KG1 (cell line): Measurements from ENCODE around the gene ATP2B1.

ENCODE experiments used
- DNase-seq: peaks from one replicate; lab custom pipeline; 2025; lab: John Stamatoyannopoulos, UW

The ATP2B1 gene

DNA sequence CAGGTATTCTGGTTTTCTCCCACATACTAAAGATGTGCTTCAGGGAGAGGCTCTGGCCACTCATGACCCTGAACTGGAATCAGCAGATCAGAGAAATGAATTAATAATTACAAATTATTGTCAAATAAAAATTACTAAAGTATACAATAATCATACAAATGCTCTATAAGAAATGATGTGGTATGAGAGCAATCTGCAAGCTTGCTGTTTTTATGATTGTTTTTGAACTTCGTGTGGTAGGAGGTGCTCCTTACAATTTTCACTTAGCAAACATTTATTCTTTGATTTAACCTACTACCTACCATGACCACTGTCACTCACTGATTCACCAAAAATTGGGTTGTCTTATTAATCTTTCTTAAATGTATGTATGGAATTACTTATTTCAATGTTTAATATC lies 16.2 kb downstream of the ATP2B1 start:
- no peak for DNase-seq

GRCh38 chr12:89691659-89692058 lies 17.0 kb downstream of the ATP2B1 start:
- DNase-seq: no peak

- DNase-seq: no peak
Observed at GRCh38 chr12:89690925-89691324, 17.7 kb downstream of the ATP2B1 start.

GRCh38 chr12:89689306-89689705 lies 19.3 kb downstream of the ATP2B1 start:
- no peak for DNase-seq

- no peak for DNase-seq
Observed at GRCh38 chr12:89686311-89686710, 22.3 kb downstream of the ATP2B1 start.

- DNase-seq: no peak
Observed at GRCh38 chr12:89685363-89685972, 23.2 kb downstream of the ATP2B1 start.

GRCh38 chr12:89684136-89684535 lies 24.5 kb downstream of the ATP2B1 start:
- DNase-seq: no peak

DNA sequence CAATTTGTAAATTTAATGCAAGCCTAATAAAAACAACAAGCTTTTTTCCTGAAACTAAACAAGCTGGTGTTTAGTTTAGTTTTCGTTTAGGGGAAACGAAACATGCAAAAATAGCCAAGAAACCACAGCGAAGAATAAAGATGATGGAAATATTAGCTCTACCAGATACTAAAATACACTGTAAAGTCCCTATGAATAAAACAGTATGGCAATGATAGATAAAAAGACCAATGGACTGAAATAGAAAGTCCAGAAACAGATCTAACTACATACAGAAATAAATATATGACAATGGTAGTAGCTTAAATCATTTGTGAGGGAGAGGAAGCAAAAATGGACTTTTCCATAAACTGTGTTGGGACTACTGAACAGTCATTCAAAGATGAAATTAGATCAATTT lies 26.4 kb downstream of the ATP2B1 start:
- DNase-seq: no peak

DNA sequence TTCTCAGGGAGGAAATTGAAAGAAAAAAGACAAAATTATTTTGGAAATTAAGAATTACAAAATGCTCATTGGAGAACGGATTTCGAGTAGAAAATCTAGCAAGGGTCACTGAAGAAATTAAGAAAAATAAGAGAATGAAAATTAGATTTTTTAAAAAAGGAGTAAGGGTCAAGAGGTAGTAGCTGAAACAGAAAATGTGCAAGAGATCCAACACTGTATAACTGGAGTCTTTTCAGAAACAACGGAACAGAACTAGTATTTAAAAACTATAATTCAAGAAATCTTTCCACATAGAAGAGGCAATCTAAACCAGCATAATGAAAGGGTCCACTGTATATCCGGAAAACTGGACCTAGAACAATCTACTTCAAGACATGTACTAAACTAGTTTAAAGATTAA lies 28.2 kb downstream of the ATP2B1 start:
- DNase-seq: no peak

- no peak for DNase-seq
Observed at GRCh38 chr12:89679631-89680030, 29.0 kb downstream of the ATP2B1 start.

DNA sequence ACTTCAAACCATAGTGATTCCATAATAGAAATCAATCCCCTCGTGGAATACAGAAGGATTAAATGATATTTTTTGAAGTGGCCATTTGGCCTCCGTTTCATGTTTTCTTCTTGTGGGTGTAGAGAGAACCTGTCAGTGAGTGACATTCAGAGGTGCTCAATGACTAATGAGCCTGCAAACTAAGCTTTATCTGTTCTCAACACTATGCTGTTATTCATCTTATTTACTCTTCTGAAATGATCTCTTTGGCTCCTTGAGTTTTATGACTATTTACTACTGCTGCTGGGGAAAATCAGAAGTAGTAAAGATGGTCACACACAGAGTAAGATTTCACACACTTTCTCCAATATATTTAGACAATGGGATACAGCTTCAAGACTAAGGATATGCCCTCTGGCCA lies 30.4 kb downstream of the ATP2B1 start:
- no peak for DNase-seq

GRCh38 chr12:89676930-89677329 lies 31.7 kb downstream of the ATP2B1 start:
- DNase-seq: no peak

DNA sequence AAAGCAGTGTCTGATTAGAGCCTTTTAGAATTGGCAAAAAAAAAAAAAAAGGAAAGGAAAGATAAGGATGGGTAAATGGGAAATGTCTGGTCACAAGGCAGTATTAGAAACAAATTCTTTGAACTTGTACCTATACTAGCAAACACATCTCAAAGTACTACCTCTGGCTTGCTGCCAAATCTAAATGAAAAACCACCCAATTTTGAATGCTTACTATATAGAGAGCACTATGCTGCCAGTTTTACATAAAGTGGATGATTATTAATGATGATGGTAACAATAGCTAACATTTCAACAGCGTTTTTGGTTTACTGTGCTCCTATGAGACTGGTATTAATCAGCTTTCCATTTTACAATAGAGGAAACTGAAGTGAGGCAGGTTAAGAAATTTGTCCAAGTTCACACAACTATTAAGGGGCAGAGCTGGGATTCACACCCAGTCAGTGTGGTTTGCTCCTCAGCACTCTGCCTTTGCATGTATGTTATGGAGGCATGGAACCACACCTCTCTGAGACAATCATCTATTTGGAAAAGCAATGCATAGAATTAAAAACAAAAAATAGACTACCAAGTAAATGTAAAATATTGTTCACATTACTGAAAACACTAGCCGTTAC lies 34.2 kb downstream of the ATP2B1 start:
- DNase-seq: no peak

- DNase-seq: no peak
Observed at GRCh38 chr12:89673603-89674002, 35.0 kb downstream of the ATP2B1 start.

DNA sequence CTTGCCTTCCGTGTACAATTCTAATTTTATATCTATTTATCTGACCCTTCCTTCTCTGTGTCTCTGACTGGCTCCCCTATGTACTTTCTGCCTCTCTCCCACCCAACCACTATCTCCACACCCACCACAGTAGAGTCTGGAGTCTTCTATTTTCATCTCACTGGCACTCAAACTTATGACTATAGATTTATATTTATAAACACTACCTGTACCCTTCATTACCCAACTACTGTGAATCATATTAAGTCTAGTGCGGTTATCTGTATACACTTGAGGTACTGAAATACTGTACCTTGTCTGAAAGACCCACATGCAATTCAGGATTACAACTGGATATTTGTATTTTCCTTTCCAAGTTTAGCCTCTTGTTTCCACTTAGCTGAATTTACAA lies 36.1 kb downstream of the ATP2B1 start:
- DNase-seq: no peak

- DNase-seq: no peak
Observed at GRCh38 chr12:89671469-89671868, 37.2 kb downstream of the ATP2B1 start.

DNA sequence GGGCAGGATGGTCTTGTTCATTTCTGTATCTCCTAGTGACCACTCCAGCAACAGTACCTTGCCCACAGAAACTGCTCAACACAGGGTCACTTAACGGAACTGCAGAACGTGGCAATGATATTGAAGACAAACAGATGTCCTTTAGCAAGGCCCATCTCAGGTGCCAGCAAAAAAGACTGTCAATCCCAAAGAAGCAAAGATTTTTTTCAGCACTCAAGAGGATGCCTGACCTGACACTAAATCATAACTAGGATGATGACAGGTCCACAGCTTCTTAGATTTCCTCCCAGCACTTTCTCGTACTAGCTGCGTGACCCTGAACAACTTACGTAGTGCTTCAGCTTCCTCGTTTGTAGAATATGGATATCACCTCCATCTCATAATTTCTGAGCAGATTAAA lies 39.4 kb downstream of the ATP2B1 start:
- DNase-seq: no peak

DNA sequence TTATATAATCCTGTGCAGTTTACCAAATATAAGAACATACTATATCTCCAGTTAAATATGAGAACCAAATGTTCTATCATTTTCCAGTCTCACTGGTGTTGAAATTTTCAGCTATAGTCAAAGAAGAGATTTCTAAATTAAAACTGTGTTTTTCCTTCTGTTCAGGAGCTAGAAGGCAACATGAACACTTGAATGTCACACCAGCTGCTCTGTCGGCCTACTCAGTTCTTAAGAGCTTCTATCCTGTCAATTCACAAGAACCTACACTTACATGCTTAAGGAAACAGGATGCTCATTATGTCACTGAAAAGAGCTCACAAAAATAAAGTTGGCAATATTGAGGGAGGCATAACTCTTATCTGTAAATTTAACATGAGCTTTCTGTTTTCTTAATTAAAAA lies 43.1 kb downstream of the ATP2B1 start:
- DNase-seq: no peak

GRCh38 chr12:89664441-89664840 lies 44.2 kb downstream of the ATP2B1 start:
- DNase-seq: no peak

GRCh38 chr12:89663577-89664357 lies 44.9 kb downstream of the ATP2B1 start:
- DNase-seq: no peak

DNA sequence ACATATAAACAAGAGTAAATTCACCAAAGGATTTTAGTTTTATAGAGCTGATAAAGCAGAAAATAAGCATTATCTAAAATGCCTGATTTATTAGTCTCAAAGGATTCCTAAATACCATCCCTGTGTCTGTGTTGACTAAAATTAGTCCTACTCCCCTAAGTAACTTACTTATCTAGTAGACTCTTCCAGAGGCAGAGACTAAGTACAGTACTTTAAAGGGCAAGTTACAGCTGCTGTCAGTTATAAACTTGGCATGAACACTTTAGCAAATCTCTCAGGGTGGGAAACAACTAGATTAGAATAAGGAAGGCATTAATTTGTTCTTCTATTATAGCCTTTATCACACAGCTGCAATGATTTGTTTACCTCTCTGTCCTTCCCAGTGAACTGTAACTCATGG lies 46.0 kb downstream of the ATP2B1 start:
- no peak for DNase-seq

- no peak for DNase-seq
Observed at GRCh38 chr12:89661706-89662330, 46.8 kb downstream of the ATP2B1 start.

DNA sequence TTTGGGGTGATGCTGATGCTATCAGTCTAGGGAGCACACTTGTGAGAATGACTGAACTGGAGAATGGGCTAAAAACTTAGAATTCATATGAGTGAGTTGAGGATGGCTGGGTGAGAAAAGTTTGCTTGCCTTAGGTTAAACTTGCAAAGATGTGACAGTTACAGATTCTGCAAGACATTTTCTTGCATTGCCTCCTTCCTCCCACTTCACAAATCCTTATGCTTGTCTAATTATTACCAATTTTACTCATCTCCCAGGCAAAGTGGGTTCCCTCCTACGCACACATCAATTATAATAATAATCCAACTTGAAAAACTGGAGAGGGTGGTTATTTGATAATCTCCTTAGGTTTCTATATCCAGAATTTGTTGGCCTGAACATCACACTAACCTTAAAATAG lies 50.9 kb downstream of the ATP2B1 start:
- DNase-seq: no peak
